ENCODE measurements around the gene ZFR2.

- TF ChIP-seq, protein P1, sequence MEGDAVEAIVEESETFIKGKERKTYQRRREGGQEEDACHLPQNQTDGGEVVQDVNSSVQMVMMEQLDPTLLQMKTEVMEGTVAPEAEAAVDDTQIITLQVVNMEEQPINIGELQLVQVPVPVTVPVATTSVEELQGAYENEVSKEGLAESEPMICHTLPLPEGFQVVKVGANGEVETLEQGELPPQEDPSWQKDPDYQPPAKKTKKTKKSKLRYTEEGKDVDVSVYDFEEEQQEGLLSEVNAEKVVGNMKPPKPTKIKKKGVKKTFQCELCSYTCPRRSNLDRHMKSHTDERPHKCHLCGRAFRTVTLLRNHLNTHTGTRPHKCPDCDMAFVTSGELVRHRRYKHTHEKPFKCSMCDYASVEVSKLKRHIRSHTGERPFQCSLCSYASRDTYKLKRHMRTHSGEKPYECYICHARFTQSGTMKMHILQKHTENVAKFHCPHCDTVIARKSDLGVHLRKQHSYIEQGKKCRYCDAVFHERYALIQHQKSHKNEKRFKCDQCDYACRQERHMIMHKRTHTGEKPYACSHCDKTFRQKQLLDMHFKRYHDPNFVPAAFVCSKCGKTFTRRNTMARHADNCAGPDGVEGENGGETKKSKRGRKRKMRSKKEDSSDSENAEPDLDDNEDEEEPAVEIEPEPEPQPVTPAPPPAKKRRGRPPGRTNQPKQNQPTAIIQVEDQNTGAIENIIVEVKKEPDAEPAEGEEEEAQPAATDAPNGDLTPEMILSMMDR (IDR thresholded peaks at IDR 0.05 in 4 of 5, conservative IDR thresholded peaks at IDR 0.05 in 1 of 5), result no peak
- no peak for TF ChIP-seq POLR2A (IDR thresholded peaks at IDR 0.05)
Observed at GRCh38 chr19:3849787-3850186, 19.1 kb downstream of the ZFR2 start.
